Measurements from ENCODE around the gene TALDO1.

TALDO1 gene

GRCh38 chr11:788009-788640 is 40.9 kb downstream of the TALDO1 start:
- H3K27me3 ChIP-seq, result peaks cover 0 to 53% of the 10 kb centered on the region in 2 donors
- H3K4me3 ChIP-seq, result no peak overlapping the region
- intact Hi-C loops (cut with DNase I; ENCODE audit: low total_unique reads), result no loop called here
- H3K9me3 ChIP-seq, result no peaks in the 10 kb centered on the region
- peaks cover 0 to 16% (median 9%) of the 10 kb centered on the region in 4 donors for H3K4me1 ChIP-seq
- peaks cover 0 to 19% (median 5%) of the 10 kb centered on the region in 3 donors for H3K36me3 ChIP-seq
- DNase-seq, result no peak
- no peak for TF ChIP-seq CTCF (IDR thresholded peaks at IDR 0.05)
- H3K27ac ChIP-seq, result no peak overlapping the region

GRCh38 chr11:788953-789940 is 42.0 kb downstream of the TALDO1 start:
- Histone ChIP-seq H3K27me3 (peaks cover 0 to 53% of the 10 kb centered on the region in 2 donors), H3K9me3 (no peaks in the 10 kb centered on the region), H3K4me1 (peaks cover 0 to 12% (median 4%) of the 10 kb centered on the region in 4 donors), H3K4me3 (no peak overlapping the region), H3K27ac (no peak overlapping the region), H3K36me3 (peaks cover 0 to 28% (median 5%) of the 10 kb centered on the region in 3 donors)
- DNase-seq, result no peak
- TF ChIP-seq CTCF (IDR thresholded peaks at IDR 0.05), result no peak
- intact Hi-C loops (cut with DNase I; ENCODE audit: low total_unique reads), result no loop called here

- Histone ChIP-seq H3K9me3 (no peaks in the 10 kb centered on the region), H3K4me1 (peaks cover 0 to 19% (median 6%) of the 10 kb centered on the region in 4 donors), H3K4me3 (no peak within 1 kb of the TSS), H3K27ac (no peak within 1 kb of the TSS), H3K36me3 (peaks cover 0 to 28% (median 5%) of the 10 kb centered on the region in 3 donors), H3K27me3 (peaks cover 0 to 53% of the 10 kb centered on the region in 2 donors)
- no peak for TF ChIP-seq CTCF (IDR thresholded peaks at IDR 0.05)
- intact Hi-C loops (cut with DNase I; ENCODE audit: low total_unique reads), result no loop called here
- DNase-seq, result no peak
These were observed 42.7 kb downstream of the TALDO1 start, which contains the start of gene CEND1 for GRCh38 chr11:789943-790342. CEND1 (minus strand) TSS chr11:790090; CDS start chr11:788576, 1,514 bp downstream.

- no peak for DNase-seq
- no peak overlapping the region for H3K27ac ChIP-seq
- no peaks in the 10 kb centered on the region for H3K9me3 ChIP-seq
- H3K36me3 ChIP-seq, result peaks cover 0 to 28% (median 5%) of the 10 kb centered on the region in 3 donors
- intact Hi-C loops (cut with DNase I; ENCODE audit: low total_unique reads), result no loop called here
- H3K27me3 ChIP-seq, result peaks cover 0 to 50% of the 10 kb centered on the region in 2 donors
- H3K4me3 ChIP-seq, result no peak overlapping the region
- H3K4me1 ChIP-seq, result peaks cover 0 to 29% (median 16%) of the 10 kb centered on the region in 4 donors
- no peak for TF ChIP-seq CTCF (IDR thresholded peaks at IDR 0.05)
These were observed 43.7 kb downstream of the TALDO1 start for GRCh38 chr11:790721-791564.
